ENCODE data around the gene ST6GALNAC3. TPM values are rescaled to one million over a fixed set of nuclear protein-coding genes. Genes with fewer than 3 reads are reported as not detected.

The ST6GALNAC3 gene
- total RNA-seq, 1 donor from 2014 or later, result 46.8 TPM

GRCh38 chr1:76287917-76288316 lies 213.4 kb downstream of the ST6GALNAC3 start:
- Mint-ChIP-seq H3K36me3 (ENCODE audit: low read depth, unreplicated experiment) (no peaks in the 10 kb centered on the region), H3K4me3 (ENCODE audit: unreplicated experiment) (no peak overlapping the region), H3K27me3 (ENCODE audit: unreplicated experiment) (no peaks in the 10 kb centered on the region), H3K4me1 (ENCODE audit: unreplicated experiment) (peaks cover 36% of the 10 kb centered on the region), H3K9me3 (ENCODE audit: unreplicated experiment) (no peaks in the 10 kb centered on the region), H3K27ac (ENCODE audit: unreplicated experiment) (no peak overlapping the region)
- TF ChIP-seq CTCF (IDR thresholded peaks at IDR 0.05; ENCODE audit: unreplicated experiment), result no peak
- DNase-seq (ENCODE audit: low spot score), result no peak

DNA sequence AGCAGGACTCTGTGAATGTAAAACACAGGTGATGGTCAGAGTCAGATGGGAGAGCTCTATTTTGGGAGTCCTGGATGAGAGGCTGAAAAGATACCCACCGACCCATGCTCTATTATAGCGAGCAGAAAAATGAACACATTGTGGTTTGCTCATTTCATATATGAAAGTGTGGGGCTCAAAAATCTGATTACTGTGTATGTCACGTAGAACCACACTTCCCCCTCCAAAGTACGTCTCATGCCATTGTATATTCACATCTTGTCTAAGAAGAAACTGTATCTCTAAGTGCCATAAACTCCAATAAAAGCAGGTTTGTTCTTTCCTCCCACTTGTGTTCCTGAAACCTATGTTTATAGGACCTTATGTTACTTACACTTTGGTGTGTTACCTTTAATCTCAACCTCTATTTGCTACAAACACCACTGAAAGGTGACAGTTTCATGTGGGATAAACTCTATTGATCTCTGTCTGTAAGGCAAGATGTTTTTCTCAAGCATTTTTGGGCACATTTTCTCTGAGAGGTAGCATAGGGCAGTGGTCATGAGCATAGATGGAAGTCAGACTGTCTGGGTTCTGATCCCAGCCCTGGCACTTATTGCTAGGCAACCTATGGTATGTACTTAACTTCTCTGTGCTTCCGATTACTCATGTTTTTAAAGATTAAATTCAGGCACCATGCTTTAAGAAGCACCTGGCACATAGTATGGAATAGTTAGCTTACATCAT lies 214.4 kb downstream of the ST6GALNAC3 start:
- Mint-ChIP-seq H3K9me3 (ENCODE audit: unreplicated experiment) (no peaks in the 10 kb centered on the region), H3K36me3 (ENCODE audit: low read depth, unreplicated experiment) (no peaks in the 10 kb centered on the region), H3K27me3 (ENCODE audit: unreplicated experiment) (no peaks in the 10 kb centered on the region), H3K4me3 (ENCODE audit: unreplicated experiment) (no peak overlapping the region), H3K4me1 (ENCODE audit: unreplicated experiment) (peaks cover 33% of the 10 kb centered on the region), H3K27ac (ENCODE audit: unreplicated experiment) (no peak overlapping the region)
- no peak for TF ChIP-seq CTCF (IDR thresholded peaks at IDR 0.05; ENCODE audit: unreplicated experiment)
- no peak for DNase-seq (ENCODE audit: low spot score)

GRCh38 chr1:76289692-76290091 lies 215.1 kb downstream of the ST6GALNAC3 start:
- Mint-ChIP-seq H3K4me1 (ENCODE audit: unreplicated experiment) (peaks cover 29% of the 10 kb centered on the region), H3K27ac (ENCODE audit: unreplicated experiment) (no peak overlapping the region), H3K27me3 (ENCODE audit: unreplicated experiment) (no peaks in the 10 kb centered on the region), H3K9me3 (ENCODE audit: unreplicated experiment) (no peaks in the 10 kb centered on the region), H3K36me3 (ENCODE audit: low read depth, unreplicated experiment) (no peaks in the 10 kb centered on the region), H3K4me3 (ENCODE audit: unreplicated experiment) (no peak overlapping the region)
- no peak for TF ChIP-seq CTCF (IDR thresholded peaks at IDR 0.05; ENCODE audit: unreplicated experiment)
- no peak for DNase-seq (ENCODE audit: low spot score)

- Mint-ChIP-seq H3K4me1 (ENCODE audit: unreplicated experiment) (peaks cover 29% of the 10 kb centered on the region), H3K27ac (ENCODE audit: unreplicated experiment) (no peak overlapping the region)
- no peak for TF ChIP-seq CTCF (IDR thresholded peaks at IDR 0.05; ENCODE audit: unreplicated experiment)
Observed at GRCh38 chr1:76290271-76290670, 215.7 kb downstream of the ST6GALNAC3 start.

DNA sequence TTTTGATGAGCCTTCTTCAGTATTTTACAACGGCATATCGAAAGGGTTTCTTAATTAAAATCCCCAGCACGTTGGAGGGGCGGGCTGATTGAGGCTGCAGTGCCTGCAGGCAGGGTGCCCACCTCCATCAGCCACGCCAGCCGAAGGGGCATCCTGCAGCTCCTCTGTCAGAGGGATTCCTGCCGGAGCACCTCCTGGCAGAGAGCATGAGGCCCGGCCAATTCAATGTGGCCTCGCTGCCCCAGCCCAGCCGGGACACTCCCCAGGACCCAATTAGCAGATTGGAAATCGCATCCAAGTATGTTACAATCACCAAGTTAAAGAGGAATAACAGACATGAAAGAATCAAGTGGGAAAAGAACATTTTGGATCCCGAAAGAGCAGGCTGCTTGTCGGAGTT lies 216.6 kb downstream of the ST6GALNAC3 start:
- no peaks in the 10 kb centered on the region for H3K36me3 Mint-ChIP-seq (ENCODE audit: low read depth, unreplicated experiment)
- no peak for TF ChIP-seq CTCF (IDR thresholded peaks at IDR 0.05; ENCODE audit: unreplicated experiment)
- H3K4me1 Mint-ChIP-seq (ENCODE audit: unreplicated experiment), result peaks cover 30% of the 10 kb centered on the region
- DNase-seq (ENCODE audit: low spot score), result no peak
- no peak overlapping the region for H3K27ac Mint-ChIP-seq (ENCODE audit: unreplicated experiment)
- H3K9me3 Mint-ChIP-seq (ENCODE audit: unreplicated experiment), result no peaks in the 10 kb centered on the region
- no peak overlapping the region for H3K4me3 Mint-ChIP-seq (ENCODE audit: unreplicated experiment)
- H3K27me3 Mint-ChIP-seq (ENCODE audit: unreplicated experiment), result no peaks in the 10 kb centered on the region

More at GRCh38 chr1:76290271-76290670, 215.7 kb downstream of the ST6GALNAC3 start:
- H3K4me3 Mint-ChIP-seq (ENCODE audit: unreplicated experiment), result no peak overlapping the region
- H3K27me3 Mint-ChIP-seq (ENCODE audit: unreplicated experiment), result no peaks in the 10 kb centered on the region
- H3K9me3 Mint-ChIP-seq (ENCODE audit: unreplicated experiment), result no peaks in the 10 kb centered on the region
- H3K36me3 Mint-ChIP-seq (ENCODE audit: low read depth, unreplicated experiment), result no peaks in the 10 kb centered on the region
- no peak for DNase-seq (ENCODE audit: low spot score)
